SK-N-MC (cell line): ENCODE measurements around the gene AK1.

Source experiments
- EZH2 ChIP-seq: fragments of 200-600 bp; sonication (generic); IDR thresholded peaks from one replicate; pipeline ENCODE4 v1.6.1; 2017; ENCODE audit warnings: antibody characterized with exemption
- FOXP2 ChIP-seq: optimal IDR thresholded peaks from 2 replicates; pipeline ENCODE3; 2011; ENCODE audit warnings: mild to moderate bottlenecking, moderate library complexity; ENCODE audit not compliant: insufficient read depth; ENCODE audit errors: extremely low read length, control extremely low read depth
- POLR2AphosphoS5 ChIP-seq: IDR thresholded peaks from 2 replicates; pipeline ENCODE4 v1.6.1; 2012; ENCODE audit warnings: mild to moderate bottlenecking, low read depth, low read length, borderline replicate concordance

GRCh38 chr9:127918183-127919107, 41.0 kb upstream of the AK1 start:
- TF ChIP-seq POLR2AphosphoS5 (no peak), EZH2 (no peak), FOXP2 (no peak)
